Uterus (tissue), 2 donors: ENCODE results near the gene ZBTB47.

Source experiments
- CTCF ChIP-seq, 4 experiments: fragments of 200-600 bp in 2 of 4; fragments of 450-650 bp in 2 of 4; sonication (generic) in 2 of 4; IDR thresholded peaks; one replicate each; pipeline ENCODE4 v1.5.1; 2016 to 2019; ENCODE audit warnings: antibody characterized with exemption in 4 of 4, mild to moderate bottlenecking in 2 of 4, moderate library complexity in 1 of 4
- POLR2A ChIP-seq, 2 donors: fragments of 450-650 bp; IDR thresholded peaks; one replicate each; pipeline ENCODE4 v1.6.1; 2016; ENCODE audit warnings: antibody characterized with exemption in 2 of 2, mild to moderate bottlenecking in 1 of 2, moderate library complexity in 1 of 2

GRCh38 chr3:42706721-42707619, 53.5 kb downstream of the ZBTB47 start:
- no peak for TF ChIP-seq CTCF (IDR thresholded peaks at IDR 0.05)
- TF ChIP-seq POLR2A (IDR thresholded peaks at IDR 0.05): no peak
